HEK293 (cell line): ENCODE results near the gene C5orf15.

Source experiments
- CTCF ChIP-seq: fragments of 450-650 bp; formaldehyde crosslinking; IDR thresholded peaks from 2 replicates; pipeline ENCODE4 v1.5.1; 2016; ENCODE audit warnings: missing biosample characterization, missing genetic modification characterization
- INSM2 ChIP-seq: fragments of 450-650 bp; formaldehyde crosslinking; IDR thresholded peaks from 2 replicates; pipeline ENCODE4 v1.5.1; 2016; ENCODE audit warnings: missing biosample characterization, missing genetic modification characterization
- KLF10 ChIP-seq: fragments of 450-650 bp; IDR thresholded peaks from 2 replicates; pipeline ENCODE4 v1.5.1; 2018; ENCODE audit warnings: missing biosample characterization, mild to moderate bottlenecking, missing genetic modification characterization
- MZF1 ChIP-seq: fragments of 450-650 bp; formaldehyde crosslinking; IDR thresholded peaks from 2 replicates; pipeline ENCODE4 v1.5.1; 2017; ENCODE audit warnings: missing biosample characterization, missing genetic modification characterization, borderline replicate concordance
- PRDM1 ChIP-seq: fragments of 450-650 bp; formaldehyde crosslinking; IDR thresholded peaks from 2 replicates; pipeline ENCODE4; 2016; ENCODE audit warnings: missing biosample characterization, missing genetic modification characterization
- SCRT2 ChIP-seq: fragments of 450-650 bp; formaldehyde crosslinking; IDR thresholded peaks from 2 replicates; pipeline ENCODE4 v1.5.1; 2016; ENCODE audit warnings: missing biosample characterization, missing genetic modification characterization
- YY1 ChIP-seq: fragments of 450-650 bp; formaldehyde crosslinking; IDR thresholded peaks from 2 replicates; pipeline ENCODE4 v1.5.1; 2018; ENCODE audit warnings: missing biosample characterization, missing genetic modification characterization
- ZBTB49 ChIP-seq: fragments of 450-650 bp; formaldehyde crosslinking; IDR thresholded peaks from 2 replicates; pipeline ENCODE4 v1.5.1; 2016; ENCODE audit warnings: missing biosample characterization, missing genetic modification characterization, low read depth
- ZNF23 ChIP-seq: fragments of 450-650 bp; formaldehyde crosslinking; IDR thresholded peaks from 2 replicates; pipeline ENCODE4 v1.5.1; 2016; ENCODE audit warnings: missing biosample characterization, missing genetic modification characterization, borderline replicate concordance
- ZNF24 ChIP-seq: fragments of 450-650 bp; formaldehyde crosslinking; IDR thresholded peaks from 2 replicates; pipeline ENCODE4 v1.5.1; 2016; ENCODE audit warnings: missing biosample characterization, missing genetic modification characterization
- ZNF266 ChIP-seq: fragments of 450-650 bp; formaldehyde crosslinking; IDR thresholded peaks from 2 replicates; pipeline ENCODE4 v1.5.1; 2016; ENCODE audit warnings: missing biosample characterization, missing genetic modification characterization, low read depth
- ZNF274 ChIP-seq, 2 experiments: fragments of 200-500 bp in 1 of 2; fragments of 450-650 bp in 1 of 2; sonication (Bioruptor generic) in 1 of 2; formaldehyde crosslinking in 1 of 2; IDR thresholded peaks; 2 replicates each; pipeline versions ENCODE4 v1.5.1 to v1.6.1; 2014 to 2016; ENCODE audit warnings: borderline replicate concordance in 1 of 2, inconsistent platforms in 1 of 2, low read length in 1 of 2, missing biosample characterization in 1 of 2, missing genetic modification characterization in 1 of 2
- ZNF324 ChIP-seq: fragments of 450-650 bp; formaldehyde crosslinking; IDR thresholded peaks from 2 replicates; pipeline ENCODE4 v1.5.1; 2016; ENCODE audit warnings: missing biosample characterization, missing genetic modification characterization
- TF ChIP-seq, protein P1 (sequence below): fragments of 450-650 bp; formaldehyde crosslinking; conservative IDR thresholded peaks from 2 replicates; pipeline ENCODE4 v1.5.1; 2016; ENCODE audit warnings: low read depth, missing biosample characterization, missing genetic modification characterization

DNA sequence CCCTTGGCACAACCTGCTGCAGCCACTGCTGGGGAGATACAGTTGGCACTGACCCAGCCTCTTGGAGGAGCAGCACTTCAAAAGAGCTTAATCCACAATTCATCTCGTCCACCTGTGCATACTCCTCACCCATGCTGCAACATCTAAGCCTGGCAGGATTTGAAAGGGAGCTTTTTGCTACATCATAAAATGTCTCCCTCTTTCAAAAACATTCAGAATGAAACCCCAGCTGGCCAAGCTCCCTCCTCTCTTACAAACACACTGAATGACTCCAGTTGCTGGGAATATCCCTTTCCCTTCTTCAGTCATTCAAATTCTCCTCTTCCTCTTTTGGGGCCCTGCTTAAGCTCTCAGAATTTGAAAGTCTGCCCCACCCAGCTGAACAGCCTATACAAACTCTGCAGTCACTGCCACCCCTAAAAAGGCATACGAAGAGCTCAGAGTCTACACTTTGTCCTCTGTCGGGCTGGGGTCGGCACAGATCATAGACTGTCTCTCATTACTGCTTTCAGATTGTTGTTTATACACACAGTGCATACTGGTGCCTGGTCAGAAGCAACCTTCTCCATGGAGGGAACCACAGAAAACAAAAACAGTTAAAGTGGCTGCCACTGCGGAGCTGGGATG, 8.8 kb upstream of the C5orf15 start:
- TF ChIP-seq ZBTB49 (tag by site-specific recombination) (no peak), YY1 (tag by site-specific recombination) (no peak), CTCF (tag by site-specific recombination) (no peak), ZNF324 (no peak), SCRT2 (no peak), PRDM1 (no peak), KLF10 (tag by site-specific recombination) (no peak), ZNF274 (IDR thresholded peaks at IDR 0.05; ENCODE audit: low read length) (no peak), ZNF274 (tag by site-specific recombination; IDR thresholded peaks at IDR 0.05; ENCODE audit: borderline replicate concordance) (no peak), ZNF266 (no peak), ZNF23 (tag by site-specific recombination) (no peak), ZNF24 (tag by site-specific recombination) (no peak), MZF1 (tag by site-specific recombination) (no peak), INSM2 (no peak)
- TF ChIP-seq, protein P1, sequence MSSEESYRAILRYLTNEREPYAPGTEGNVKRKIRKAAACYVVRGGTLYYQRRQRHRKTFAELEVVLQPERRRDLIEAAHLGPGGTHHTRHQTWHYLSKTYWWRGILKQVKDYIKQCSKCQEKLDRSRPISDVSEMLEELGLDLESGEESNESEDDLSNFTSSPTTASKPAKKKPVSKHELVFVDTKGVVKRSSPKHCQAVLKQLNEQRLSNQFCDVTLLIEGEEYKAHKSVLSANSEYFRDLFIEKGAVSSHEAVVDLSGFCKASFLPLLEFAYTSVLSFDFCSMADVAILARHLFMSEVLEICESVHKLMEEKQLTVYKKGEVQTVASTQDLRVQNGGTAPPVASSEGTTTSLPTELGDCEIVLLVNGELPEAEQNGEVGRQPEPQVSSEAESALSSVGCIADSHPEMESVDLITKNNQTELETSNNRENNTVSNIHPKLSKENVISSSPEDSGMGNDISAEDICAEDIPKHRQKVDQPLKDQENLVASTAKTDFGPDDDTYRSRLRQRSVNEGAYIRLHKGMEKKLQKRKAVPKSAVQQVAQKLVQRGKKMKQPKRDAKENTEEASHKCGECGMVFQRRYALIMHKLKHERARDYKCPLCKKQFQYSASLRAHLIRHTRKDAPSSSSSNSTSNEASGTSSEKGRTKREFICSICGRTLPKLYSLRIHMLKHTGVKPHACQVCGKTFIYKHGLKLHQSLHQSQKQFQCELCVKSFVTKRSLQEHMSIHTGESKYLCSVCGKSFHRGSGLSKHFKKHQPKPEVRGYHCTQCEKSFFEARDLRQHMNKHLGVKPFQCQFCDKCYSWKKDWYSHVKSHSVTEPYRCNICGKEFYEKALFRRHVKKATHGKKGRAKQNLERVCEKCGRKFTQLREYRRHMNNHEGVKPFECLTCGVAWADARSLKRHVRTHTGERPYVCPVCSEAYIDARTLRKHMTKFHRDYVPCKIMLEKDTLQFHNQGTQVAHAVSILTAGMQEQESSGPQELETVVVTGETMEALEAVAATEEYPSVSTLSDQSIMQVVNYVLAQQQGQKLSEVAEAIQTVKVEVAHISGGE (tag by site-specific recombination), result no peak
